ENCODE measurements around the gene RNPS1. TPM values are rescaled to one million over a fixed set of nuclear protein-coding genes. Genes with fewer than 3 reads are reported as not detected.

Gene RNPS1
- total and polyA plus RNA-seq, 5 experiments from 2014 or later: 162 to 289 (median 197) TPM

- H3K9me3 Mint-ChIP-seq: no peaks in the 10 kb centered on the region
- peak in 1 of 10 donors; percentile 54 for DNase-seq
- H3K27ac Mint-ChIP-seq: no peak overlapping the region
- peaks cover 0 to 3% (median 0%) of the 10 kb centered on the region in 4 donors for H3K4me1 Mint-ChIP-seq
- ATAC-seq: peak in 1 of 2 donors; percentile 13
- POLR2A ChIA-PET: interaction anchor here (0.6 to 1.3 kb wide), 3 partner anchors 10 to 860 kb away, joined by 3 to 7 read pairs (median 3); partner anchors contain the start of gene PGP
- H3K36me3 Mint-ChIP-seq: peaks cover 0 to 34% (median 19%) of the 10 kb centered on the region in 3 donors
- no peak overlapping the region for H3K4me3 Mint-ChIP-seq
- H3K27me3 Mint-ChIP-seq: peaks cover 0 to 8% (median 0%) of the 10 kb centered on the region in 5 donors
Measured at GRCh38 chr16:2235695-2236336, 32.1 kb downstream of the RNPS1 start.

GRCh38 chr16:2235234-2235651, 32.7 kb downstream of the RNPS1 start:
- no peaks in the 10 kb centered on the region for H3K9me3 Mint-ChIP-seq
- no peak for ATAC-seq
- H3K4me3 Mint-ChIP-seq: no peak overlapping the region
- H3K4me1 Mint-ChIP-seq: peaks cover 0 to 3% (median 0%) of the 10 kb centered on the region in 4 donors
- POLR2A ChIA-PET: interaction anchor here (1.3 kb wide), 1 partner anchor 10 kb away, joined by 7 read pairs; no protein-coding TSS in a partner anchor
- H3K27ac Mint-ChIP-seq: no peak overlapping the region
- H3K27me3 Mint-ChIP-seq: peaks cover 0 to 8% (median 0%) of the 10 kb centered on the region in 5 donors
- peak in 1 of 10 donors; percentile 59 for DNase-seq
- peaks cover 0 to 39% (median 19%) of the 10 kb centered on the region in 3 donors for H3K36me3 Mint-ChIP-seq

- H3K9me3 Mint-ChIP-seq: no peaks in the 10 kb centered on the region
- POLR2A ChIA-PET: no interaction called here
- H3K4me1 Mint-ChIP-seq: peaks cover 0 to 3% (median 0%) of the 10 kb centered on the region in 4 donors
- no peak for ATAC-seq
- DNase-seq: no peak
- H3K4me3 Mint-ChIP-seq: no peak overlapping the region
- peaks cover 0 to 44% (median 23%) of the 10 kb centered on the region in 3 donors for H3K36me3 Mint-ChIP-seq
- H3K27ac Mint-ChIP-seq: no peak overlapping the region
- peaks cover 0 to 10% (median 0%) of the 10 kb centered on the region in 5 donors for H3K27me3 Mint-ChIP-seq
Measured at GRCh38 chr16:2234813-2235170, 33.1 kb downstream of the RNPS1 start.

- H3K27ac Mint-ChIP-seq: no peak overlapping the region
- H3K4me1 Mint-ChIP-seq: peaks cover 0 to 3% (median 0%) of the 10 kb centered on the region in 4 donors
- peaks cover 0 to 49% (median 27%) of the 10 kb centered on the region in 3 donors for H3K36me3 Mint-ChIP-seq
- ATAC-seq (no peak), DNase-seq (no peak)
- peaks cover 0 to 10% (median 0%) of the 10 kb centered on the region in 5 donors for H3K27me3 Mint-ChIP-seq
- H3K9me3 Mint-ChIP-seq: no peaks in the 10 kb centered on the region
- no peak overlapping the region for H3K4me3 Mint-ChIP-seq
- POLR2A ChIA-PET: no interaction called here
Measured at GRCh38 chr16:2233872-2234812, 33.8 kb downstream of the RNPS1 start.

- Mint-ChIP-seq H3K9me3 (no peaks in the 10 kb centered on the region), H3K4me1 (peaks cover 0 to 3% (median 0%) of the 10 kb centered on the region in 4 donors), H3K27me3 (peaks cover 0 to 10% (median 0%) of the 10 kb centered on the region in 5 donors), H3K27ac (no peak overlapping the region), H3K36me3 (peaks cover 0 to 52% (median 28%) of the 10 kb centered on the region in 3 donors), H3K4me3 (no peak overlapping the region)
- POLR2A ChIA-PET: interaction anchor here (0.8 to 1.1 kb wide), 3 partner anchors 8 to 209 kb away, joined by 3 to 5 read pairs (median 3); partner anchors contain the start of gene PGP
- no peak for DNase-seq
- ATAC-seq: no peak
Measured at GRCh38 chr16:2233046-2233775, 34.7 kb downstream of the RNPS1 start.

- Mint-ChIP-seq H3K9me3 (no peaks in the 10 kb centered on the region), H3K36me3 (peaks cover 0 to 56% (median 30%) of the 10 kb centered on the region in 3 donors), H3K4me1 (peaks cover 0 to 3% (median 0%) of the 10 kb centered on the region in 4 donors), H3K27me3 (peaks cover 0 to 10% (median 0%) of the 10 kb centered on the region in 5 donors), H3K27ac (no peak overlapping the region), H3K4me3 (no peak overlapping the region)
- POLR2A ChIA-PET: interaction anchor here (0.8 to 1.1 kb wide), 4 partner anchors 9 to 208 kb away, joined by 3 to 5 read pairs (median 4); partner anchors contain the start of genes ECI1 and PGP
- ATAC-seq (no peak), DNase-seq (no peak)
Measured at GRCh38 chr16:2232094-2232990, 35.6 kb downstream of the RNPS1 start.

GRCh38 chr16:2231016-2231931, 36.7 kb downstream of the RNPS1 start:
- H3K4me3 Mint-ChIP-seq: no peak overlapping the region
- POLR2A ChIA-PET: no interaction called here
- H3K4me1 Mint-ChIP-seq: peaks cover 0 to 8% (median 2%) of the 10 kb centered on the region in 4 donors

GRCh38 chr16:2230376-2230775, 37.5 kb downstream of the RNPS1 start:
- Mint-ChIP-seq H3K9me3 (no peaks in the 10 kb centered on the region), H3K4me3 (no peak overlapping the region), H3K4me1 (peaks cover 0 to 10% (median 4%) of the 10 kb centered on the region in 4 donors), H3K27me3 (peaks cover 0 to 8% (median 0%) of the 10 kb centered on the region in 5 donors), H3K36me3 (peaks cover 0 to 68% (median 31%) of the 10 kb centered on the region in 3 donors), H3K27ac (no peak overlapping the region)
- DNase-seq (no peak), ATAC-seq (no peak)
- POLR2A ChIA-PET: no interaction called here

More at GRCh38 chr16:2231016-2231931, 36.7 kb downstream of the RNPS1 start:
- peaks cover 0 to 10% (median 0%) of the 10 kb centered on the region in 5 donors for H3K27me3 Mint-ChIP-seq
- DNase-seq (no peak), ATAC-seq (no peak)
- H3K36me3 Mint-ChIP-seq: peaks cover 0 to 64% (median 32%) of the 10 kb centered on the region in 3 donors
- no peak overlapping the region for H3K27ac Mint-ChIP-seq
- no peaks in the 10 kb centered on the region for H3K9me3 Mint-ChIP-seq

GRCh38 chr16:2229632-2230250, 38.2 kb downstream of the RNPS1 start:
- Mint-ChIP-seq H3K9me3 (no peaks in the 10 kb centered on the region), H3K36me3 (peaks cover 0 to 62% (median 26%) of the 10 kb centered on the region in 3 donors), H3K27me3 (peaks cover 0 to 5% (median 0%) of the 10 kb centered on the region in 5 donors), H3K4me3 (no peak overlapping the region), H3K4me1 (peaks cover 0 to 15% (median 7%) of the 10 kb centered on the region in 4 donors), H3K27ac (peak overlapping the region in 1 of 10 donors; percentile 20)
- POLR2A ChIA-PET: no interaction called here
- DNase-seq: no peak
- ATAC-seq: no peak

GRCh38 chr16:2229091-2229490, 38.8 kb downstream of the RNPS1 start:
- DNase-seq (no peak), ATAC-seq (no peak)
- POLR2A ChIA-PET: no interaction called here
- H3K27me3 Mint-ChIP-seq: peaks cover 0 to 5% (median 0%) of the 10 kb centered on the region in 5 donors
- H3K4me3 Mint-ChIP-seq: no peak overlapping the region
- H3K27ac Mint-ChIP-seq: no peak overlapping the region
- peaks cover 0 to 22% (median 10%) of the 10 kb centered on the region in 4 donors for H3K4me1 Mint-ChIP-seq
- peaks cover 0 to 58% (median 26%) of the 10 kb centered on the region in 3 donors for H3K36me3 Mint-ChIP-seq
- no peaks in the 10 kb centered on the region for H3K9me3 Mint-ChIP-seq
